Thyroid gland (tissue), 4 donors: ENCODE results near the gene PCDHGC4. TPM values are rescaled to one million over a fixed set of nuclear protein-coding genes. Genes with fewer than 3 reads are reported as not detected.

Experiments used
- DNase-seq, 2 donors: peaks; one replicate each; pipeline ENCODE4 v3.0.0-alpha.2; 2019
- H3K27ac ChIP-seq, 3 donors: fragments of 200-600 bp; sonication (generic); 1 replicate in 2 of 3; 2 replicates in 1 of 3; pipeline ENCODE4 v1.5.1; 2016 to 2019; ENCODE audit warnings: mild to moderate bottlenecking in 1 of 3, moderate library complexity in 1 of 3
- H3K27me3 ChIP-seq: fragments of 200-600 bp; sonication (generic); one replicate; pipeline ENCODE4 v1.5.1; 2019
- H3K36me3 ChIP-seq, 2 donors: fragments of 200-600 bp; sonication (generic); one replicate each; pipeline ENCODE4 v1.5.1; 2016 to 2019
- H3K4me1 ChIP-seq, 2 donors: fragments of 200-600 bp; sonication (generic); one replicate each; pipeline ENCODE4 v1.5.1; 2017 to 2019
- H3K4me3 ChIP-seq, 3 donors: fragments of 200-600 bp; sonication (generic); replicated peaks in 1 of 3; 1 replicate in 2 of 3; 2 replicates in 1 of 3; pipeline ENCODE4 v1.5.1; 2016; ENCODE audit warnings: mild to moderate bottlenecking in 1 of 3
- H3K9me3 ChIP-seq: fragments of 200-600 bp; sonication (generic); one replicate; pipeline ENCODE4 v1.5.1; 2017
- POLR2A ChIP-seq, 2 donors: fragments of 450-650 bp; IDR thresholded peaks; one replicate each; pipeline ENCODE4 v1.6.1; 2017; ENCODE audit warnings: antibody characterized with exemption in 2 of 2, mild to moderate bottlenecking in 2 of 2, moderate library complexity in 1 of 2
- WGBS, 2 donors: methylation state at CpG; one replicate each; pipeline ENCODE4 v1.1.5; 2017; 5-methylcytosine and 5-hydroxymethylcytosine counted together
- intact Hi-C: fragments of 100-400 bp; cut with DNase I; formaldehyde crosslinking; loops from one replicate; pipeline ENCODE4 v1.15.1; 2023
- total RNA-seq, 4 donors: library from RNA; depleted of rRNA; stranded (reverse); fragments of >200 nt; gene quantifications; one replicate each; pipeline ENCODE4 v1.2.3, GENCODE V29; 2016
- TF ChIP-seq, protein P1 (sequence below), 6 experiments: fragments of 200-600 bp in 3 of 6; fragments of 450-650 bp in 3 of 6; sonication (generic) in 3 of 6; IDR thresholded peaks; one replicate each; pipeline ENCODE4 v1.5.1; 2016 to 2019; ENCODE audit warnings: antibody characterized with exemption in 6 of 6, mild to moderate bottlenecking in 2 of 6, inconsistent platforms in 1 of 6, moderate library complexity in 1 of 6

Gene PCDHGC4
- total RNA-seq, 4 donors from 2014 or later, result 2.5 to 10.7 (median 4.8) TPM

DNA sequence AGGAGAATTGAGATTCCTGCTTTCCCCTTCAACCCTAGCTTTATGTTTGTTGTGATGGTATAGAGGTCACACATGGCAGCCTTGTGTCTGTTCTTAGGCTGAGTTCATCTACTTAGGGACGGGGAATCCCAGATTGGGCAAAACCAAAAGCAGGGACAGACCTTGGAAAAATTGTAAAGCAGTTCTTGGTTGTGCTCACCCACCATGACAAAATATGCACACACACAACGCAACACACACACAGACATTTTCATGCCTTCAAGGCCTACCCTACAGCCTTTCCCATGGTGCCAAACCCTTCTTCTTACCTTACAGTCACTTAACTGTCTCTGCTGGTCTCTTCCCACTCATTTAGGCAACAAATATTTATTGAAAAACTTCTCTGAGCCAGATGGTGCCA is 18.9 kb downstream of the PCDHGC4 start:
- WGBS, 2 donors, result 93 to 98% methylated on average over 2 of the region's 2 CpGs
- TF ChIP-seq, protein P1, sequence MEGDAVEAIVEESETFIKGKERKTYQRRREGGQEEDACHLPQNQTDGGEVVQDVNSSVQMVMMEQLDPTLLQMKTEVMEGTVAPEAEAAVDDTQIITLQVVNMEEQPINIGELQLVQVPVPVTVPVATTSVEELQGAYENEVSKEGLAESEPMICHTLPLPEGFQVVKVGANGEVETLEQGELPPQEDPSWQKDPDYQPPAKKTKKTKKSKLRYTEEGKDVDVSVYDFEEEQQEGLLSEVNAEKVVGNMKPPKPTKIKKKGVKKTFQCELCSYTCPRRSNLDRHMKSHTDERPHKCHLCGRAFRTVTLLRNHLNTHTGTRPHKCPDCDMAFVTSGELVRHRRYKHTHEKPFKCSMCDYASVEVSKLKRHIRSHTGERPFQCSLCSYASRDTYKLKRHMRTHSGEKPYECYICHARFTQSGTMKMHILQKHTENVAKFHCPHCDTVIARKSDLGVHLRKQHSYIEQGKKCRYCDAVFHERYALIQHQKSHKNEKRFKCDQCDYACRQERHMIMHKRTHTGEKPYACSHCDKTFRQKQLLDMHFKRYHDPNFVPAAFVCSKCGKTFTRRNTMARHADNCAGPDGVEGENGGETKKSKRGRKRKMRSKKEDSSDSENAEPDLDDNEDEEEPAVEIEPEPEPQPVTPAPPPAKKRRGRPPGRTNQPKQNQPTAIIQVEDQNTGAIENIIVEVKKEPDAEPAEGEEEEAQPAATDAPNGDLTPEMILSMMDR (IDR thresholded peaks at IDR 0.05), result no peak
- TF ChIP-seq POLR2A (IDR thresholded peaks at IDR 0.05), result no peak
- Histone ChIP-seq H3K4me3 (no peak overlapping the region), H3K9me3 (no peaks in the 10 kb centered on the region), H3K4me1 (peaks cover 4 to 19% of the 10 kb centered on the region in 2 donors), H3K27ac (no peak overlapping the region), H3K36me3 (peaks cover 0 to 4% of the 10 kb centered on the region in 2 donors), H3K27me3 (no peaks in the 10 kb centered on the region)
- intact Hi-C loops, result no loop called here
- DNase-seq, result no peak

DNA sequence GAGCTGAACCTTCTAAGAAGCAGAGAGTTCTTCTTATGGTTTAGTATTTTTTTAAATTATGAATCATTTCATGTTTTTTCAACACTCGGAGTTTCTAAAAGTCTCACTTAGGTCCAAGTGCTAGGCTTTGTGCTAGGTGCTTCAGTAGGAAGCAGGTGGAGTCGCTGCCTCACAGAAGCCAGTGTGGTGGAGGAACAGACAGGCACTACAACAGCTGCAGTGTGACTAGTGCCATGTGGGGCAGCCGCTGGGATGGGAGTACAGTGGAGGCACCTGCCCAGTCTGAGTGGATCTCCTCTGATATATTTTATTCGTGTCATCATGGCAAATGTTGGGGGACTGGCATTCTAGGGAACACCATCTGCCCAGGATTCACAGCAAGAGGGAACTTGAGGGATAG is 19.4 kb downstream of the PCDHGC4 start:
- intact Hi-C loops, result no loop called here
- no peak for DNase-seq
- H3K27me3 ChIP-seq, result no peaks in the 10 kb centered on the region
- peaks cover 0 to 4% of the 10 kb centered on the region in 2 donors for H3K36me3 ChIP-seq
- no peak overlapping the region for H3K4me3 ChIP-seq
- WGBS, 2 donors, result 96 to 97% methylated on average over 4 of the region's 4 CpGs
- TF ChIP-seq, protein P1 (IDR thresholded peaks at IDR 0.05), result no peak
- no peak for TF ChIP-seq POLR2A (IDR thresholded peaks at IDR 0.05)
- no peak overlapping the region for H3K27ac ChIP-seq
- peaks cover 10 to 24% of the 10 kb centered on the region in 2 donors for H3K4me1 ChIP-seq
- H3K9me3 ChIP-seq, result no peaks in the 10 kb centered on the region

DNA sequence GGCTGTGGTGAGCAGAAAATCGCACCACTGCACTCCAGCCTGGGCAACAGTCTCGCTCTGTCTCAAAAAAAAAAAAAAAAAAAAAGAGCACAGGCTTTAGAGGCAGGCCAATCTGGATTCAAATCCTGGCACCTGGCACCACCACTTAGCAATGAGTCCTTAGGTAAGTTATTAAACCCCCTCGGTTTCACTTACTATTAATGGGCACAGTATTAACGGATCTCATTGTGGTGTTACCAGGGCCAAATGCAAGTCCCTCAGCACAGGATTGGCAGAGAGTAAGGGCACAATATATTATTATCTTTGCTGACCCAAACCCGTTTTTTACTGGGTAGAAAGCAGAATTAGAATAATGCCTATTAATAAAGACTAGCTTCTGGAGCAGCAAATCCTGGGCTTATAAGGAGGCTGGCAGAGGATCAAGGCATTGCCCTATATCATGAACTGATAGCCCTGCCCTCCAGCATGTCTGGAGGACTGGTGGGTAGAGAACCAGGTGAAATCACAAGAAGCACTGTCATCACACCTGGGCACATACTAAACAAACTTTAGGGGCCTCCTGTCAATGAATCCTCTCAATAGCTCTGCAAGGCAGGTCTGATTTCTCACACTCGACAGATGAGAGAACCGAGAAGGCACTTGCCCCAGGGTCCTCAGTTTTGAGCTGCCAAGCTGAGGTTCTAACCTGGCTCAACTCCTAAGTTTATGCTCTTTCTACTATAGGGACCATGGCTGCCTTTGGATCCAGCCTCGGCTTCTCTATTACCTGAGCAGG is 21.7 kb downstream of the PCDHGC4 start:
- intact Hi-C loops, result no loop called here
- TF ChIP-seq, protein P1 (IDR thresholded peaks at IDR 0.05), result no peak
- no peak for TF ChIP-seq POLR2A (IDR thresholded peaks at IDR 0.05)
- H3K4me1 ChIP-seq, result peaks cover 13 to 27% of the 10 kb centered on the region in 2 donors
- WGBS, 2 donors, result 88 to 94% methylated on average over 8 of the region's 8 CpGs
- no peak for DNase-seq
- H3K9me3 ChIP-seq, result no peaks in the 10 kb centered on the region
- H3K36me3 ChIP-seq, result peaks cover 0 to 9% of the 10 kb centered on the region in 2 donors
- H3K27me3 ChIP-seq, result no peaks in the 10 kb centered on the region
- H3K4me3 ChIP-seq, result no peak overlapping the region
- peak overlapping the region in 2 of 3 donors; percentile 81 to 85 for H3K27ac ChIP-seq

DNA sequence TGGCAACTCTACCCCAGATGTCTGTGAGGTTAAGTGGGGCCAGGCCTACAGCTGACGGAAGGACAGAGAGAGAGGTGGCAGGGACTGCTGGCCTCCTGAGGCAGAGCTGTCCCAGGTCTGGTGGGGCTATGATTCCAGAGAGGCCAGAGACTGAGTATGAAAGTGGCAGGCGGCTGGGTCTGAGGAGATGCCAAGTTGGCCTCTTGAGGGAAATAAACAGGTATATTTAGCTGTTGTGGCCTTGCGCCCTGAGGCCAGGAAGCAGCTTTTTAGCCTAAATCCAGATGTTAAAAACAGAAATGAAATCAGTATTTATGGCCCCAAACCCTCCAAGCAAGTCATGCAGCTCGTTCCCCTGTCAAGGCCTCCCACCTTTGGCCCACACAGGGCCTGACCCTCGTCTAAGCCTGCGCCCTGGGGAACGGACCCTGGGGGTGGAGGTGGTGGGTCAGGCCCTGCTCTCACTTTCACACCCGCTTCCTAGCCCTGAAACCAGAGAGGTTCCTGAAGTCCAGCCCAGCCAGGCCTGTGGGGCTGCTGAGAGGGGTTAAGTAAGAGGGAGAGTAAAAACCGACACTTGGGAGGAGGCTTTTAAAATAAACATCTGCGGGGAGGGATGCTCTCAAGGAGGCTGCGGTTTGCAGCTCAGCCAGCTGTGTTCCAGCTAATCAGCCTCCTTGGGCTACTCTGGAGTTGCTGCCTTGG is 22.7 kb downstream of the PCDHGC4 start:
- WGBS, 2 donors, result 60 to 63% methylated on average over 11 of the region's 11 CpGs
- H3K4me3 ChIP-seq, result no peak overlapping the region
- DNase-seq, result no peak
- TF ChIP-seq, protein P1 (IDR thresholded peaks at IDR 0.05), result no peak
- no peak for TF ChIP-seq POLR2A (IDR thresholded peaks at IDR 0.05)
- intact Hi-C loops, result no loop called here
- peaks cover 0 to 10% of the 10 kb centered on the region in 2 donors for H3K36me3 ChIP-seq
- no peaks in the 10 kb centered on the region for H3K9me3 ChIP-seq
- H3K27me3 ChIP-seq, result no peaks in the 10 kb centered on the region
- H3K4me1 ChIP-seq, result peaks cover 13 to 33% of the 10 kb centered on the region in 2 donors
- H3K27ac ChIP-seq, result peak overlapping the region in 2 of 3 donors; percentile 81 to 85

DNA sequence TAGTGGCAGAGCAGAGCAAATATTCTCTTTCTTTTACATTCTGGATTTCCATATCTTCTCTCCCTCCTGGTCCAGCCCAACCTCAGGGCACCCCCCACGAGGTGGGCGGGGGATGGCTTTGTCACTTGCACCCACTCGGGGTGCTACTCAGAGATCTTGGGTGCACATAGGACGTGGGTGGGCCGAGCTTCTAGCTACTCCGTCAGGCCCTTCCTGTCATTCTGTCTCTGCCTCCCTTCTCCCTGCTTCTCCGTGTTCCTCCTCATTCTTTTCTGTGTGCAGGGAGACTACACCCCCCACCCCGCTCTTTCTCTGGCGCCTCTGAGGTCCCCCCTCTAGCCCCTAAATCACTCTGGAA is 23.6 kb downstream of the PCDHGC4 start:
- intact Hi-C loops, result no loop called here
- H3K36me3 ChIP-seq, result peaks cover 0 to 10% of the 10 kb centered on the region in 2 donors
- peak overlapping the region; percentile 48 to 85 (median 81) for H3K27ac ChIP-seq
- TF ChIP-seq, protein P1 (IDR thresholded peaks at IDR 0.05), result no peak
- no peak for TF ChIP-seq POLR2A (IDR thresholded peaks at IDR 0.05)
- WGBS, 2 donors, result 26 to 31% methylated on average over 9 of the region's 9 CpGs
- H3K4me1 ChIP-seq, result peaks cover 16 to 35% of the 10 kb centered on the region in 2 donors
- no peaks in the 10 kb centered on the region for H3K27me3 ChIP-seq
- DNase-seq, result no peak
- H3K9me3 ChIP-seq, result no peaks in the 10 kb centered on the region
- H3K4me3 ChIP-seq, result peak overlapping the region in 1 of 3 donors; percentile 23
